NCI-H187 (cell line): Measurements from ENCODE around the gene POLR2L.

ENCODE experiments used
- DNase-seq, 2 experiments: peaks; one replicate each; lab custom pipeline; 2025; lab: John Stamatoyannopoulos, UW

Gene POLR2L

GRCh38 chr11:810040-810567 is 32.2 kb downstream of the POLR2L start:
- no peak for DNase-seq

- peak; percentile 96 to 99 for DNase-seq
Measured at GRCh38 chr11:809287-810039, 32.9 kb downstream of the POLR2L start, which contains the start of gene RPLP2. RPLP2 (plus strand) TSS chr11:809967; CDS start chr11:810235, 268 bp downstream.

- no peak for DNase-seq
Measured at GRCh38 chr11:808427-809286, 33.7 kb downstream of the POLR2L start.

- peak in 1 of 2 experiments; percentile 72 for DNase-seq
Measured at GRCh38 chr11:804599-804964, 37.7 kb downstream of the POLR2L start.

GRCh38 chr11:803770-804598 is 38.3 kb downstream of the POLR2L start:
- peak; percentile 72 to 80 for DNase-seq

- DNase-seq, result no peak
Measured at GRCh38 chr11:803467-803742, 38.9 kb downstream of the POLR2L start.

- no peak for DNase-seq
Measured at GRCh38 chr11:802693-803466, 39.4 kb downstream of the POLR2L start.

GRCh38 chr11:802018-802617 is 40.2 kb downstream of the POLR2L start:
- DNase-seq, result no peak

GRCh38 chr11:801097-801780 is 41.1 kb downstream of the POLR2L start:
- DNase-seq, result no peak

- no peak for DNase-seq
Measured at GRCh38 chr11:800473-800872, 41.9 kb downstream of the POLR2L start.

- DNase-seq, result no peak
Measured at GRCh38 chr11:799641-800316, 42.5 kb downstream of the POLR2L start.

GRCh38 chr11:798093-798713 is 44.1 kb downstream of the POLR2L start, which contains the start of gene SLC25A22:
SLC25A22 (minus strand) TSS chr11:798281; CDS start chr11:795006, 3,275 bp downstream.
- peak; percentile 58 to 78 for DNase-seq

GRCh38 chr11:797296-798092 is 44.8 kb downstream of the POLR2L start:
- peak; percentile 77 to 83 for DNase-seq

GRCh38 chr11:796565-797295 is 45.6 kb downstream of the POLR2L start:
- no peak for DNase-seq

GRCh38 chr11:795634-796564 is 46.4 kb downstream of the POLR2L start:
- DNase-seq, result peak; percentile 49 to 86
